Suprapubic skin (tissue), 4 donors: ENCODE measurements around the gene LPIN1. TPM values are rescaled to one million over a fixed set of nuclear protein-coding genes. Genes with fewer than 3 reads are reported as not detected.
"Not testable (repeated sequence)": the region's sequence is repeated elsewhere in the genome, so short reads cannot be mapped to it uniquely, and the experiment has no call there.

ENCODE experiments used
- DNase-seq, 2 donors: peaks; one replicate each; pipeline ENCODE4 v3.0.0-alpha.2; 2019; ENCODE audit warnings: low spot score in 2 of 2
- H3K27ac ChIP-seq: fragments of 200-600 bp; sonication (generic); one replicate; pipeline ENCODE4 v1.5.1; 2019
- H3K27me3 ChIP-seq: fragments of 200-600 bp; sonication (generic); one replicate; pipeline ENCODE4 v1.5.1; 2019
- H3K36me3 ChIP-seq: fragments of 200-600 bp; sonication (generic); one replicate; pipeline ENCODE4 v1.5.1; 2019
- H3K4me1 ChIP-seq: fragments of 200-600 bp; sonication (generic); one replicate; pipeline ENCODE4 v1.5.1; 2019
- H3K4me3 ChIP-seq: fragments of 200-600 bp; sonication (generic); one replicate; pipeline ENCODE4 v1.5.1; 2019; ENCODE audit warnings: mild to moderate bottlenecking
- H3K9me3 ChIP-seq: fragments of 200-600 bp; sonication (generic); one replicate; pipeline ENCODE4 v1.5.1; 2019
- CTCF ChIP-seq, 2 donors: fragments of 200-600 bp in 1 of 2; fragments of 450-650 bp in 1 of 2; sonication (generic) in 1 of 2; IDR thresholded peaks; one replicate each; pipeline ENCODE4 v1.5.1; 2016 to 2019; ENCODE audit warnings: antibody characterized with exemption in 2 of 2, mild to moderate bottlenecking in 1 of 2, moderate library complexity in 1 of 2
- EP300 ChIP-seq: sonication (generic); formaldehyde crosslinking; IDR thresholded peaks from one replicate; pipeline ENCODE4 v1.6.1; 2017; ENCODE audit warnings: antibody characterized with exemption
- POLR2A ChIP-seq, 2 donors: fragments of 450-650 bp; IDR thresholded peaks; one replicate each; pipeline ENCODE4 v1.6.1; 2017; ENCODE audit warnings: antibody characterized with exemption in 2 of 2, mild to moderate bottlenecking in 2 of 2, moderate library complexity in 2 of 2
- POLR2AphosphoS5 ChIP-seq, 3 donors: sonication (generic); formaldehyde crosslinking; IDR thresholded peaks; one replicate each; pipeline ENCODE4 v1.6.1; 2017; ENCODE audit warnings: antibody characterized with exemption in 3 of 3
- WGBS: methylation state at CpG from one replicate; pipeline ENCODE4 v1.1.5; 2018; 5-methylcytosine and 5-hydroxymethylcytosine counted together
- total RNA-seq, 4 donors: library from RNA; depleted of rRNA; stranded (reverse); fragments of >200 nt; gene quantifications; one replicate each; pipeline ENCODE4 v1.1.0, GENCODE V29; 2016

LPIN1 gene
- total RNA-seq, 4 donors from 2014 or later = 25.9 to 71.9 (median 52.5) TPM

DNA sequence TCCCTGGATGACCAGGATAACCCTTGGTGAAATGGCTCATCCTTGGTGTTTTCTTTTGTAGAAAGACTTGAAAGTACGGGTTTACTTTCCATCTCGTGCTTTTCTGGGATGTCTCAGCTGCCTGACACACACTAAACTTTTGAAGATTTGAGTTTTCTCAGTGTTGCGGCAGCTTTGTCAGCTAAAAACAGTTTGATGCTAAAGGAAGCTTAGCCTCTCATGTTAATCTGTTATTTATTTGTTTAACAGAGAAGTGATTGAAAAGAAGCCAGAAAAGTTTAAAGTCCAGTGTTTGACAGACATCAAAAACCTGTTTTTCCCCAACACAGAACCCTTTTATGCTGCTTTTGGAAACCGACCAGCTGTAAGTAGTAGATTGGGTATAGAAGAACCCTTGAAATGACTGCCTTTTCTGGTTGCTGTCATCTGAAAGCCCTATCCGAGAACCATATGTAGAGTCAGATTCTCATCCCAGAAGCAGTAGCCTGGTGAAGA, 72.8 kb downstream of the LPIN1 start:
- TF ChIP-seq POLR2AphosphoS5 (IDR thresholded peaks at IDR 0.05) (no peak), CTCF (IDR thresholded peaks at IDR 0.05) (no peak), EP300 (no peak), POLR2A (IDR thresholded peaks at IDR 0.05) (no peak)
- Histone ChIP-seq H3K9me3 (no peaks in the 10 kb centered on the region), H3K4me1 (no peaks in the 10 kb centered on the region), H3K36me3 (peaks cover 62% of the 10 kb centered on the region), H3K27ac (no peak overlapping the region), H3K27me3 (no peaks in the 10 kb centered on the region), H3K4me3 (no peak overlapping the region)
- 80% methylated on average over 5 of the region's 5 CpGs for WGBS
- no peak for DNase-seq

GRCh38 chr2:11820650-11821049, 74.2 kb downstream of the LPIN1 start:
- no peak for DNase-seq
- peaks cover 60% of the 10 kb centered on the region for H3K36me3 ChIP-seq
- 92% methylated on average over 2 of the region's 2 CpGs for WGBS
- H3K4me3 ChIP-seq = no peak overlapping the region
- H3K9me3 ChIP-seq = no peaks in the 10 kb centered on the region
- peaks cover 7% of the 10 kb centered on the region for H3K4me1 ChIP-seq
- no peaks in the 10 kb centered on the region for H3K27me3 ChIP-seq
- H3K27ac ChIP-seq = no peak overlapping the region
- TF ChIP-seq EP300 = no peak
- TF ChIP-seq POLR2AphosphoS5 (IDR thresholded peaks at IDR 0.05) = no peak
- no peak for TF ChIP-seq CTCF (IDR thresholded peaks at IDR 0.05)
- TF ChIP-seq POLR2A (IDR thresholded peaks at IDR 0.05) = no peak

- TF ChIP-seq POLR2AphosphoS5 (IDR thresholded peaks at IDR 0.05) (no peak), POLR2A (IDR thresholded peaks at IDR 0.05) (no peak), EP300 (no peak), CTCF (IDR thresholded peaks at IDR 0.05) (no peak)
- 91% methylated on average over 3 of the region's 3 CpGs for WGBS
- Histone ChIP-seq H3K4me3 (no peak overlapping the region), H3K4me1 (peaks cover 7% of the 10 kb centered on the region), H3K9me3 (no peaks in the 10 kb centered on the region), H3K27ac (no peak overlapping the region), H3K36me3 (peaks cover 52% of the 10 kb centered on the region), H3K27me3 (no peaks in the 10 kb centered on the region)
- DNase-seq = no peak
Measured at GRCh38 chr2:11821705-11822104, 75.3 kb downstream of the LPIN1 start.

DNA sequence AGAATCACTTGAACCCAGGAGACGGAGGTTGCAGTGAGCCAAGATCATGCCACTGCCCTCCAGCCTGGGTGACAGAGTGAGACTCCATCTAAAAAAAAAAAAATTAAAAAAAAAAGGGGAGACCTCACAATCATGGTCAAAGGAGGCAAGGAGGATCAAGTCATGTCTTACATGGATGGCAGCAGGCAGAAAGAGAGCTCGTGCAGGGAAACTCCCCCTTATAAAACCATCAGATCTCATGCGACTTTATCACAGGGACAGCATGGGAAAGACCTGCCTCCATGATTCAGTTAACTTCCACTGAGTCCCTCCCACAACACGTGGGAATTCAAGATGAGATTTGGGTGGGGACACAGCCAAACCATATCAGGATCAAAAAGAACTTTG, 75.9 kb downstream of the LPIN1 start:
- WGBS = 88% methylated on average over 4 of the region's 4 CpGs
- H3K4me1 ChIP-seq, H3K27ac ChIP-seq, H3K9me3 ChIP-seq, H3K4me3 ChIP-seq, H3K27me3 ChIP-seq, DNase-seq: not testable (repeated sequence)
- peaks cover 48% of the 10 kb centered on the region for H3K36me3 ChIP-seq

- H3K27ac ChIP-seq = no peak overlapping the region
- H3K36me3 ChIP-seq = peaks cover 46% of the 10 kb centered on the region
- H3K4me1 ChIP-seq = peaks cover 7% of the 10 kb centered on the region
- no peaks in the 10 kb centered on the region for H3K9me3 ChIP-seq
- H3K4me3 ChIP-seq = no peak overlapping the region
- DNase-seq = no peak
- WGBS = 78% methylated on average over 19 of the region's 19 CpGs
- TF ChIP-seq POLR2A (IDR thresholded peaks at IDR 0.05) (no peak), CTCF (IDR thresholded peaks at IDR 0.05) (no peak)
- no peaks in the 10 kb centered on the region for H3K27me3 ChIP-seq
Measured at GRCh38 chr2:11822746-11823451, 76.5 kb downstream of the LPIN1 start.
